Activated CD8-positive, alpha-beta memory T cell treated with anti-CD3 and anti-CD28 coated beads for 48 hours (primary cell): Measurements from ENCODE around the gene TPBGL.
"Not testable (repeated sequence)": the region's sequence is repeated elsewhere in the genome, so short reads cannot be mapped to it uniquely, and the experiment has no call there.

Source experiments
- DNase-seq, 3 experiments: peaks; one replicate each; pipeline ENCODE4 v3.0.0-alpha.2; 2020; ENCODE audit warnings: low read depth in 2 of 3, low spot score in 2 of 3

The TPBGL gene

GRCh38 chr11:75271730-75272129 is 31.2 kb downstream of the TPBGL start:
- DNase-seq: no peak

DNA sequence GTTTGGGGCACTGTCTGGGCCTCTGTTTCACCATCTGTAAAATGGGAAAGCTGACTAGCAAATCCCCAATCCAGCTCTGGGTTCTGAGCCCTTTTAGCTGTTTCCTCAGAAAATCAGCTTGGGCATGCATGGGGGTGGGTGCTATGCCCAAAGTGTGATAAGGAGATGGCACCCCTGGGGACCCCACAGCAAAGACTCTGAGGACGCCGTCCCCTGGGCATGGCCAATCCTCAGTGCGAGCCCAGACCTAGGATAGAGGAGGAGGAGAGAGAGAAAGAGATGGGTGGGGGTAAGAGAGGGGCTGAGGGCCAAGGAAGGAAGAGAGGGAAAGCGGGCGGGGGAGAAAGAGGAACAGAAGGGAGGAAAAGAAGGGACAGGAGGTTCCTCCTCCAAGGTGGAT is 31.8 kb downstream of the TPBGL start:
- DNase-seq: no peak

- no peak for DNase-seq
These were observed 32.3 kb downstream of the TPBGL start for GRCh38 chr11:75272821-75273301.

GRCh38 chr11:75273411-75274391 is 33.1 kb downstream of the TPBGL start:
- DNase-seq: no peak

DNA sequence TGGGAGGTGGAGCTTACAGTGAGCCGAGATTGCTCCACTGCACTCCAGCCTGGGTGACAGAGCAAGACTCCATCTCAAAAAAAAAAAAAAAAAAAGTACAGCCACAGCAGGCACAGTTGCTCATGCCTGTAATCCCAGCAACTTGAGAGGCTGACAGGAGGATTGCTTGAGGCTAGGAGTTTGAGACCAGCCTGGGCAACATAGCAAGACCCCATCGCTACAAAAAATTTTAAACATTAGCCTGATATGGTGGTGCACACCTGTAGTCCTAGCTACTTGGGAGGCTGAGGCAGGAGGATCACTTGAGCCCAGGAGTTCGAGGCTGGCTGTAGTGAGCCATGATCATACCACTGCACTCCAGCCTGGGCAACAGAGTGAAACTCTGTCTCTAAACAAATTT is 34.1 kb downstream of the TPBGL start:
- not testable (repeated sequence) for DNase-seq

- peak in 2 of 3 experiments; percentile 12 to 19 for DNase-seq
These were observed 35.0 kb downstream of the TPBGL start for GRCh38 chr11:75275581-75275980.

DNA sequence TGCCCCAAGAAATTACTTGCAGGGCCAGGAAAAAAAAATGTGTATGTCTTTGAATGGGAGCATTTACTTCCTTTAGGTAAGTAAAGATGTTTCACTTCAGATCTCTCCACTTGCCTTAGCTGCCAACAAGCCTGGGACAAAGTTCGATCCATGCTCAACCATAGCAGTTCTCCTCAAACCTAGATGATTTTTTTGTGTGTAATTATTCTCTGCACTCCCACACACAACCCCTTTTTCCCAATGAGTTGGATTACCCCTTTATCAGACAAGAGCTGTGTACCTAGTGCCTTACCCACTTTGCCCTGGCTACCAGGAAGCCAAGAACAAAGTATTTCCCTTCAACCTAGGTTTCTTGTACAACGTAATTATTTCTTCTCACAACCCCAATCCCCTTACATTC is 35.6 kb downstream of the TPBGL start:
- DNase-seq: no peak

DNA sequence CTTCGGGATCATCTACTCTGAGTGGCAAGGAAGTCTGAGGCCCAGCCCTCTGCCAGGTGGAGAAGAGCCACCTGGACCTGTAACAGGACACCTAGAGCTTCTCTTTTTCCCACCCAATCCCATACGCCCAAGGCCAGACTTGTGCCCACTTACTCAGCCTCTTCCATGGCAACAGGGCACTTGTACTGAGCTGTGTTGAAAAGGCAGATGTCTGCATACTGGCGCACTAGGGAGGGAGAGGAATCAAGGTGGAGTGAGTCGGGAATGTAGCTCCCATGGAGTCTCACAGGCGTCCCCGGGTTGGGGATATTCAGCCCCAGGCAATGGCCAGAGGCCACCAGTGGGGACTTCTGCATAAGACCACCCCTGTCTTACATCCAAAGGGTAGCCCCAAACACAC is 36.1 kb downstream of the TPBGL start:
- DNase-seq: no peak

GRCh38 chr11:75277211-75277805 is 36.7 kb downstream of the TPBGL start:
- DNase-seq: no peak

DNA sequence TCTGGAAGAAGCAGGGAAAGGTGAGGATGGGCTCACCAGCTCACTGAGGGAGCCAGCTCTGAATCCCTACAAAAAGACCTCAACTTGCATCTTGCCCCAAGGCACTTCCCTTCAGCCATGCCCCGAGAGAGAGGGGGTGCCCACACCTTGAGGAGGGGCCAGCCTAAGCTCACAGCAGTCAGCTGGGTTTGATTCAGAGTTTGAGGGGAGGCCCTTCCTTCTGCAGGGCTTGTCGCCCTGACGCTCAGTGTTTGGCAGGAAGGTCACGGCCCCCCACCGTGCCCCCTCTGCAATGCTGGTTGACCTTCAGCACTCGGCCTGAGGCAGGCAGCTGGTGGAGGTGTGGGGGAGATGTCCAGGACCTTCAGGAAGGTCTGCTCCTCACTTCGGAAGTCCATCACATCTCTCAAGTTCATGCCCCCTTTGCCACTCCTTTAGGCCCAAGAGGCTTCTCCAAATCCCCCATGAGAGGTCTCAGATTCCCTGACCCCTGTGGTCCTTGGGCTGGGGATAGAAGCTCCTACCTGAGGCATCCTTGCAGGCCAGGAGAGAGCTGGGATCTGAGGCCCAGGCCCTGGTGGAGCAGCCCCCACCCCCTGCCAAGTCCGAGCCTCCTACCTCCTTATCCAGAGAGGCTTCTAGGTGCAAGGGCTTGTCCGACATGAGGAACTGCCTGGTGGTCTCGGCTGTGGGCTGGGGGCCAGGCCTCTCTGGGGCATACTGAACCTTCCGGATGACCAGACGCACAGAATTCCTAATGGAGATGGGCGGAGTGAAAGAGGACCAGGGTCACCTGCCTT is 37.6 kb downstream of the TPBGL start:
- DNase-seq: no peak

DNA sequence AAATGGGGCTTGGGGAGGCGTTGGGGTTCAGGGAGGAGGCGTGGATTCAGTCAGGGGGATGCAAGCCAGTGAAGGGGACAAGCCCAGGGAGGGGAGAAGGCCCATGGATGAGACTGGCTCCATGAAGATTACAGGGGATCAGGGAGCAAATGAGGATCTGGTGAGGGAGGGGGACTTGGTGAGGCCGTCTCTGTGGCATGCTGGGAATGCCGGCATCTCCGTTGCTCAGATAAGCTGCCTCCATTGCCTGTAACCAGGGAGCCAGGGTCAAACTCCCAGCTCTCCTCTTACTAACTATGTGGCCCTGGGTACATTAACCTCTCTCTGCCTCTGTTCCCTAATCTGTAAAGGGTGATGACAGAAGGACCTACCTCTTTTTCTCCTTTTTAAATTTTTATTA is 38.7 kb downstream of the TPBGL start:
- DNase-seq: no peak

DNA sequence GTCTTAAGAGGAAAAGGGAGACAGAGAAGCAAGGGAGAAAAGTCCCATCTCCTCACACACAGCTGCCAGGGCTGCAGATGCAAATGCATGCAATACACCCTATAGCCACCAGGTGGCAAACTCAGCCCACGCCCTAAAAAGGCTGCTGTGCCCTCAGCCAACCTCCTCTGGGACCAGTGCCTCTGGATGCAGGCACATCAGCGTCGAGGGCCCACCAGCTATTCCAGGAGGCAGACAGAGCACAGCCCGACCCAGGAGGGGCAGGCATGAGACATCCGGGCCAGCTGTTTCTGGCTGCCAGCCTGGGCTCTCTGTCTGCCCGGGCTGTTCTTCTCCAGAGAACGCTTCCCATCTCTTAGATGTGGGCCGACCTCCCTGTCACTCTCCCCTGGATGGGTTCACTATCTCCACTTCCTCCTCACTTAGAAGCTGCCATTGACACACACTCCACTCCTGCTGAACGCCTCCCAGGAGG is 39.7 kb downstream of the TPBGL start:
- DNase-seq: peak; percentile 37 to 65 (median 59)

DNA sequence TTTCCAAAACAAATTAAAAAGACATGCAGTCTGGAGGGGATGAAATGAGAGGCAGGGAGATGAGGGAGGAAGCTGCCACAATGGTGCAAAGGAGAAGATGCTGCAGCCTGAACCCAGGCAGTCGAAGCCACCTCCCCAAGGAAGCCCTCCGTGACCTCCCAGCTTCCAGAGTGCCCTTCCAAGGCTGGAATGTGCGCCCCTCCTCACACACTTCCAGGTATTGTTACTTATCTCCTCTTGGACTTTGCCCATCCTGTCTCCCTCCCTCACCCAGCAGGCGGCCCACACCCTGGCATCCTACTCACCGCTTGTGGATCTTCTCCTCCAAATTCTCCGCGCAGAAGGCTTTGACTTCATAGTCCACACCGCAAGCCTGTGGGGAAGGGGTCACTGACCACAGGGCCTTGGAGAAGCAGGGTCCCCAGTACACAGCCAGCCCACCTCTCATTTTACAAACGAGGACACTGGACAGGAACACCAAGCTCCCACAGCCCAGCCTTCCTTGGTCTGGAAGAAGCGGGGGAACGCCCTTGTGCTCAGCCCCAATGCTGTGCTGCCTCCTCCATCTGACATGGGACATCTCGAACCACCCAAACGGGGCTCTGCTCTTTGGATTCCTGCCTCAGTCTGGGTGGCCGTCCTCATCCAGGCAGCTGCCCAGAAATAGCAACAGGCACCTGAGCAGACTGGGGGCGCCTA is 40.3 kb downstream of the TPBGL start:
- DNase-seq: no peak

DNA sequence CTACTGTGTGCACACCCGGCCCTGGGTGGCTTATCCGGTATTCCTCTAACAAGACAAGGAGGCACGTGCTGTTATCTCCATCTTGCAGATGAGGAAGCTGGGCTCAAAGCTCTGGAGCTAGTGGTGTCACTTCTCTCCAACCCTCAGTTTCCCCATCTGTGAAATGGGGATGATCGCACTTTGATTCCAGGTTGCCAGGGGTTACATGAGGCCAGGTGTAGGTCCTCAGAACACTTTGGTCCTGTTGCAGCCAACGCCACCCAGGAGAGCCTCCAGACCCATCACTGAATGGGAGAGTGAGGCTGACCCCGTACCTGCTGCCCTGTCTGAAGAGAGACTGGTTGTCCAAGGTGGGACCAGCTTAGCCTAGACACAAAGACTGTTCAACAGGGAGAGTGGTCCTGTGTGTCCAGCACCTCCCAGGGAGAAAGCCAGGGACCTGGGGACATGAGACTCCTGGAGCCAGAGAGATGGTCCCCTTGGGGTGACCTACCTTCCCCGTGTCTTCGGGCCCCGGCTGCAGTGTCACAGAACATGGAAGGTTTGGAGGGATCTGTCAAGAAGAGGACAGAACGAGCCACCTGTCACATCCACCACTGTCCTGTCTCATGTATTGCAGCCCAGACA is 41.0 kb downstream of the TPBGL start:
- DNase-seq: no peak

DNA sequence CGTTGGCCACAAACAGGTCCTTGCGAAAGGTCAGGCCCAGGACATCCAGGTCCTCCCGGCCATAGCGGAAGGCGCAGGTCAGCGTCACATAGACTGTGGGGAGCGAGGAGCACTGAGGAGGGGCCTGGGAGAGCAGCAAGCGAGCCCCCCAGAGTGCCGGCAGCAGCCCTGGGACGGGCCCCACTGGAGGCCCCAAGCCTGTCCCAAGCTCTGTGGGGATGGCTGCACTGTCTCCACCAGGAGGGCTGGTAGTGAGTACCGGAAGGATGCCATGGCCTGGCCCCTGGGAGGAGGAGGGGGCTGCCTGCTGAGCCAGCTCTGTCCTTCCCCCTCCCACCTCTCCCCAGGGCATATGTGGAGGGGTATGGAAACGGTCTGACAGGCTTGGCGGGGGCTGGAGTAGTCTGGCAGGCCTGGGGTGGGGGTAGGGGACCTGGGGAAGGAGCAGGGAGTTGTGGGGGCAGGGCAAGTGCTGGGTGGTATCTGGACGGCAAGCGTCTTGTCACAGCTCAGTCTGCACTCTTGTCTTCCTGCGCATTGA is 42.9 kb downstream of the TPBGL start:
- no peak for DNase-seq

DNA sequence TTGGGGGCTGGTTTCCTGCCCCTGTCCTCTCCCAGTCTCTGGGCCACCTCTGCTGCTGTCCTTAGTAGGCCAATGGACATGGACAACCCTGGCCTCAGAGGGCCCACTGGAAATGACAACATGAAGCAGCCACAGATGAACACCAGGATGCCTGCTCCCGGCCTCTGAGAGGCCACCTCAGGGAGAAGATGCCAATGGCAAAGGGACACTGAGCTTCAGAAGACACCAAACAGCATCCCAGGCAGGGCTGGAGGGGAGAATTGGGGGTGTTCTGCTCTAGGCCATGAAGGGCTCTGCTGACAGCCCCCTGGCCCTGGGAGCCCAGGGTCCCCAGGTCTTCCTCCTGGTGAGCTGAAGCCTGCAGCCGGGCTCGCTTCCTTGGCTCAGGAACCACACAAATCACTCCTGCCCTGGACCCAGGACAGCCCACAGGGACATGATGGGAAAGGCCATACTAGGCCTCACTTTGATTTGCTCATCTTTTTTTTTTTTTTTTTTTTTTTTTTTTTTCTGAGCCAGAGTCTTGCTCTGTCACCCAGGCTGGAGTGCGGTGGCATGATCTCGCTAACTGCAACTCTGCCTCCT is 45.3 kb downstream of the TPBGL start:
- no peak for DNase-seq

DNA sequence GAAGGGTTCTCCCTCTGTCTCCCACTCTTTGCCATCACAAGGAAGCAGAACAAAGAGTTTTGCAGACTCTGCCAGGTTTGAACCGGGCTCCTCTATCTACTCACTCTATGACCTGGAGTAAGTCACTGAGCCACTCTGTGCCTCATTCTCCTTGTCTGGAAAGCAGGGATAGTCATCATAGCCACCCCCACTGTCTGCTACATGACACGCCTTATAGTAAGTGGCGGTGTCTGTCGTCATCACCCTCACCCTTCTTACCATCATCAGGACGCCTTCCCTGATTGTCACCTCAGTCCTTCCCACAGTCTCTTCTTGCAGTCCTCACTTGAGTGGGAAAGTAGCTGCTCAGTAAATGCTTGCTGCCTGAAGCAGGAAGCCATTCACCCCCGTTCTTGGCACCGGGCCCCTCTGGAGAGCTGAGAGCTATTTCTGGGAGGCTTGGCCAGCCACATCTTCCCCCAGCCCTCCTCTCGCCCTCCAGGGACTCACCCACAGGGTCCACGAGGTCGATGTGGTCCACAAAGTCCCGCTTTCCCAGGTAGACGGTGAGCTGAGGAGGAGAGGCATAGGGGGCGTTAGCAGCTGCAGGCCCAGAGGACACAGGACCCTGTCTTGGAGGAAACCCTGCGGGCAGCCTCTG is 46.4 kb downstream of the TPBGL start:
- no peak for DNase-seq

DNA sequence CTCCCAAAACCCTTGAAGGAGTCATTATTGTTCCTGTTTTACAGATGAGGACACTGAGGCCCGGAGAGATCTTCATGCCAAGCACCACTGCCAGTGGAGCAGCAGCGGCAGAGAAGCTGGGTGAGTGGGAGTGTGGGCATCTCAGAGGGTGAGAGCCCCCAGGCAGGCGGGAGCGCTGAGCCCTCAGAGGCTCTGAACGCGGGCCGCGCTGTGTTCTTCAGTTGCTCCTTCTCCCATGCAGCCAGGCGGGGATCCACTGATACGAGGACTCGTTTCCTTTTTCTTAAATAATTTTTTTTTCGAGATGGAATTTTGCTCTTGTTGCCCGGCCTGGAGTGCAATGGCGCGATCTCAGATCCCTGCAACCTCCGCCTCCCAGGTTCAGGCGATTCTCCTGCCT is 47.0 kb downstream of the TPBGL start:
- DNase-seq: no peak

DNA sequence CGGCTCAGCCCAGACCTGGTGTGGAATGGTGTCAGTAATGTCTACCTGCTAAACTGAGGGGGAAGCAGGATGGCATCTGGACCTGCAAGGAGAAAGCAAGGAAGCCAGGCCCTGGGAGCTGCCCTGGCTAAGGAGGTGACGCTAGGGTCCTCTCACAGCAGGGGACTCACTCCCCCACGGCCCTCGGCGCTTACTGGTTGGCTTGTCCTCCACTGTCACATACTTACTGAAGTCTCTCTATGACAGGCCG is 48.9 kb downstream of the TPBGL start:
- DNase-seq: no peak

GRCh38 chr11:75289919-75290318 is 49.3 kb downstream of the TPBGL start:
- DNase-seq: no peak
